ENCODE measurements around the gene F12.

The F12 gene

GRCh38 chr5:177403792-177404640, 5.3 kb downstream of the F12 start (continued):
- TF ChIP-seq, protein P1, sequence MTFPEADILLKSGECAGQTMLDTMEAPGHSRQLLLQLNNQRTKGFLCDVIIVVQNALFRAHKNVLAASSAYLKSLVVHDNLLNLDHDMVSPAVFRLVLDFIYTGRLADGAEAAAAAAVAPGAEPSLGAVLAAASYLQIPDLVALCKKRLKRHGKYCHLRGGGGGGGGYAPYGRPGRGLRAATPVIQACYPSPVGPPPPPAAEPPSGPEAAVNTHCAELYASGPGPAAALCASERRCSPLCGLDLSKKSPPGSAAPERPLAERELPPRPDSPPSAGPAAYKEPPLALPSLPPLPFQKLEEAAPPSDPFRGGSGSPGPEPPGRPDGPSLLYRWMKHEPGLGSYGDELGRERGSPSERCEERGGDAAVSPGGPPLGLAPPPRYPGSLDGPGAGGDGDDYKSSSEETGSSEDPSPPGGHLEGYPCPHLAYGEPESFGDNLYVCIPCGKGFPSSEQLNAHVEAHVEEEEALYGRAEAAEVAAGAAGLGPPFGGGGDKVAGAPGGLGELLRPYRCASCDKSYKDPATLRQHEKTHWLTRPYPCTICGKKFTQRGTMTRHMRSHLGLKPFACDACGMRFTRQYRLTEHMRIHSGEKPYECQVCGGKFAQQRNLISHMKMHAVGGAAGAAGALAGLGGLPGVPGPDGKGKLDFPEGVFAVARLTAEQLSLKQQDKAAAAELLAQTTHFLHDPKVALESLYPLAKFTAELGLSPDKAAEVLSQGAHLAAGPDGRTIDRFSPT (tag by site-specific recombination; IDR thresholded peaks at IDR 0.05) = peak; percentile 61; the same call in 1 of the 2 replicates
- TF ChIP-seq ZNF37A (tag by site-specific recombination; IDR thresholded peaks at IDR 0.05) (peak; percentile 86), PRDM6 (tag by site-specific recombination; IDR thresholded peaks at IDR 0.05) (0 out of 2 replicates have a peak, but pooled peaks have one; percentile 26), ZNF558 (tag by site-specific recombination; IDR thresholded peaks at IDR 0.05) (no peak), ZNF433 (tag by site-specific recombination; IDR thresholded peaks at IDR 0.05; ENCODE audit: low read depth) (no peak), ZEB2 (tag by site-specific recombination; IDR thresholded peaks at IDR 0.05) (peak; percentile 82), ZNF140 (tag by site-specific recombination; IDR thresholded peaks at IDR 0.05) (no peak), ZNF514 (tag by site-specific recombination; IDR thresholded peaks at IDR 0.05) (no peak), ZNF221 (tag by site-specific recombination; IDR thresholded peaks at IDR 0.05; ENCODE audit: borderline replicate concordance) (peak; percentile 97; the same call in 1 of the 2 replicates), ZNF280D (tag by site-specific recombination; IDR thresholded peaks at IDR 0.05) (no peak), ZSCAN16 (tag by site-specific recombination; IDR thresholded peaks at IDR 0.05) (no peak), ZNF645 (tag by site-specific recombination; IDR thresholded peaks at IDR 0.05) (0 out of 2 replicates have a peak, but pooled peaks have one; percentile 28), HOXA7 (CRISPR knock-in tag; IDR thresholded peaks at IDR 0.05; ENCODE audit: borderline replicate concordance) (no peak), GFI1B (tag by site-specific recombination; IDR thresholded peaks at IDR 0.05) (no peak; the same call in 1 of the 2 replicates), HOXC10 (CRISPR knock-in tag; IDR thresholded peaks at IDR 0.05) (no peak), SCRT2 (tag by site-specific recombination; IDR thresholded peaks at IDR 0.05) (no peak), ZNF664 (tag by site-specific recombination; IDR thresholded peaks at IDR 0.05) (no peak), ZNF324 (tag by site-specific recombination; IDR thresholded peaks at IDR 0.05) (0 out of 2 replicates have a peak, but pooled peaks have one; percentile 11), ZNF76 (tag by site-specific recombination; IDR thresholded peaks at IDR 0.05; ENCODE audit: borderline replicate concordance, low read depth) (peak; percentile 53; the same call in 1 of the 2 replicates)
- TF ChIP-seq, protein P2, sequence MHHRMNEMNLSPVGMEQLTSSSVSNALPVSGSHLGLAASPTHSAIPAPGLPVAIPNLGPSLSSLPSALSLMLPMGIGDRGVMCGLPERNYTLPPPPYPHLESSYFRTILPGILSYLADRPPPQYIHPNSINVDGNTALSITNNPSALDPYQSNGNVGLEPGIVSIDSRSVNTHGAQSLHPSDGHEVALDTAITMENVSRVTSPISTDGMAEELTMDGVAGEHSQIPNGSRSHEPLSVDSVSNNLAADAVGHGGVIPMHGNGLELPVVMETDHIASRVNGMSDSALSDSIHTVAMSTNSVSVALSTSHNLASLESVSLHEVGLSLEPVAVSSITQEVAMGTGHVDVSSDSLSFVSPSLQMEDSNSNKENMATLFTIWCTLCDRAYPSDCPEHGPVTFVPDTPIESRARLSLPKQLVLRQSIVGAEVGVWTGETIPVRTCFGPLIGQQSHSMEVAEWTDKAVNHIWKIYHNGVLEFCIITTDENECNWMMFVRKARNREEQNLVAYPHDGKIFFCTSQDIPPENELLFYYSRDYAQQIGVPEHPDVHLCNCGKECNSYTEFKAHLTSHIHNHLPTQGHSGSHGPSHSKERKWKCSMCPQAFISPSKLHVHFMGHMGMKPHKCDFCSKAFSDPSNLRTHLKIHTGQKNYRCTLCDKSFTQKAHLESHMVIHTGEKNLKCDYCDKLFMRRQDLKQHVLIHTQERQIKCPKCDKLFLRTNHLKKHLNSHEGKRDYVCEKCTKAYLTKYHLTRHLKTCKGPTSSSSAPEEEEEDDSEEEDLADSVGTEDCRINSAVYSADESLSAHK (tag by site-specific recombination; IDR thresholded peaks at IDR 0.05) = no peak
- TF ChIP-seq, protein P3, sequence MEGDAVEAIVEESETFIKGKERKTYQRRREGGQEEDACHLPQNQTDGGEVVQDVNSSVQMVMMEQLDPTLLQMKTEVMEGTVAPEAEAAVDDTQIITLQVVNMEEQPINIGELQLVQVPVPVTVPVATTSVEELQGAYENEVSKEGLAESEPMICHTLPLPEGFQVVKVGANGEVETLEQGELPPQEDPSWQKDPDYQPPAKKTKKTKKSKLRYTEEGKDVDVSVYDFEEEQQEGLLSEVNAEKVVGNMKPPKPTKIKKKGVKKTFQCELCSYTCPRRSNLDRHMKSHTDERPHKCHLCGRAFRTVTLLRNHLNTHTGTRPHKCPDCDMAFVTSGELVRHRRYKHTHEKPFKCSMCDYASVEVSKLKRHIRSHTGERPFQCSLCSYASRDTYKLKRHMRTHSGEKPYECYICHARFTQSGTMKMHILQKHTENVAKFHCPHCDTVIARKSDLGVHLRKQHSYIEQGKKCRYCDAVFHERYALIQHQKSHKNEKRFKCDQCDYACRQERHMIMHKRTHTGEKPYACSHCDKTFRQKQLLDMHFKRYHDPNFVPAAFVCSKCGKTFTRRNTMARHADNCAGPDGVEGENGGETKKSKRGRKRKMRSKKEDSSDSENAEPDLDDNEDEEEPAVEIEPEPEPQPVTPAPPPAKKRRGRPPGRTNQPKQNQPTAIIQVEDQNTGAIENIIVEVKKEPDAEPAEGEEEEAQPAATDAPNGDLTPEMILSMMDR (tag by site-specific recombination; IDR thresholded peaks at IDR 0.05) = peak; percentile 97
- TF ChIP-seq, protein P4, sequence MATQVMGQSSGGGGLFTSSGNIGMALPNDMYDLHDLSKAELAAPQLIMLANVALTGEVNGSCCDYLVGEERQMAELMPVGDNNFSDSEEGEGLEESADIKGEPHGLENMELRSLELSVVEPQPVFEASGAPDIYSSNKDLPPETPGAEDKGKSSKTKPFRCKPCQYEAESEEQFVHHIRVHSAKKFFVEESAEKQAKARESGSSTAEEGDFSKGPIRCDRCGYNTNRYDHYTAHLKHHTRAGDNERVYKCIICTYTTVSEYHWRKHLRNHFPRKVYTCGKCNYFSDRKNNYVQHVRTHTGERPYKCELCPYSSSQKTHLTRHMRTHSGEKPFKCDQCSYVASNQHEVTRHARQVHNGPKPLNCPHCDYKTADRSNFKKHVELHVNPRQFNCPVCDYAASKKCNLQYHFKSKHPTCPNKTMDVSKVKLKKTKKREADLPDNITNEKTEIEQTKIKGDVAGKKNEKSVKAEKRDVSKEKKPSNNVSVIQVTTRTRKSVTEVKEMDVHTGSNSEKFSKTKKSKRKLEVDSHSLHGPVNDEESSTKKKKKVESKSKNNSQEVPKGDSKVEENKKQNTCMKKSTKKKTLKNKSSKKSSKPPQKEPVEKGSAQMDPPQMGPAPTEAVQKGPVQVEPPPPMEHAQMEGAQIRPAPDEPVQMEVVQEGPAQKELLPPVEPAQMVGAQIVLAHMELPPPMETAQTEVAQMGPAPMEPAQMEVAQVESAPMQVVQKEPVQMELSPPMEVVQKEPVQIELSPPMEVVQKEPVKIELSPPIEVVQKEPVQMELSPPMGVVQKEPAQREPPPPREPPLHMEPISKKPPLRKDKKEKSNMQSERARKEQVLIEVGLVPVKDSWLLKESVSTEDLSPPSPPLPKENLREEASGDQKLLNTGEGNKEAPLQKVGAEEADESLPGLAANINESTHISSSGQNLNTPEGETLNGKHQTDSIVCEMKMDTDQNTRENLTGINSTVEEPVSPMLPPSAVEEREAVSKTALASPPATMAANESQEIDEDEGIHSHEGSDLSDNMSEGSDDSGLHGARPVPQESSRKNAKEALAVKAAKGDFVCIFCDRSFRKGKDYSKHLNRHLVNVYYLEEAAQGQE (tag by site-specific recombination; IDR thresholded peaks at IDR 0.05) = 0 out of 2 replicates have a peak, but pooled peaks have one; percentile 9

All from HEK293 (cell line).